ENCODE data around the gene NHLRC2. TPM values are rescaled to one million over a fixed set of nuclear protein-coding genes. Genes with fewer than 3 reads are reported as not detected.

NHLRC2 gene
- total and polyA plus RNA-seq, 2 of the 13 experiments (the other 11 are each of a cell fraction or from before 2014, with no cell fraction given) = 7.6 to 12.7 TPM

- TF ChIP-seq GLMP (CRISPR knock-in tag; IDR thresholded peaks at IDR 0.05; ENCODE audit: borderline replicate concordance) = no peak
- TF ChIP-seq DRAP1 (CRISPR knock-in tag; IDR thresholded peaks at IDR 0.05) = no peak
- TF ChIP-seq ZNF589 (CRISPR knock-in tag; conservative IDR thresholded peaks at IDR 0.05) = no peak
- no peak for TF ChIP-seq RFX5 (IDR thresholded peaks at IDR 0.05; ENCODE audit: low read depth, low read length)
- no peak for TF ChIP-seq NR0B2 (CRISPR knock-in tag; IDR thresholded peaks at IDR 0.05)
- TF ChIP-seq ZNF280B (CRISPR knock-in tag; IDR thresholded peaks at IDR 0.05; ENCODE audit: borderline replicate concordance) = no peak
- TF ChIP-seq ZNF841 (CRISPR knock-in tag; IDR thresholded peaks at IDR 0.05; ENCODE audit: borderline replicate concordance) = no peak
- no peak for TF ChIP-seq CTCF (CRISPR knock-in tag; IDR thresholded peaks at IDR 0.05)
Observed at GRCh38 chr10:113890769-113891168, 36.3 kb downstream of the NHLRC2 start (continued).
